SU-DHL-6 (cell line): ENCODE results near the gene CYP19A1.

Source experiments
- H2AFZ ChIP-seq: fragments of 200-600 bp; sonication (generic); 2 replicates; pipeline ENCODE4 v1.6.1; 2014; ENCODE audit warnings: low read depth, mild to moderate bottlenecking, moderate library complexity, mixed read lengths, antibody characterized with exemption, low read length; ENCODE audit not compliant: severe bottlenecking
- H3F3A ChIP-seq: fragments of 200-600 bp; shearing (Covaris generic); 2 replicates; pipeline ENCODE4 v1.6.0; 2016; ENCODE audit warnings: antibody characterized with exemption, mild to moderate bottlenecking; ENCODE audit not compliant: insufficient read depth
- H3K27ac ChIP-seq: fragments of 200-600 bp; sonication (generic); 2 replicates; pipeline ENCODE4 v1.5.1; 2016; ENCODE audit warnings: low read depth, mild to moderate bottlenecking, low read length, moderate library complexity, mixed read lengths
- H3K27me3 ChIP-seq: fragments of 200-600 bp; sonication (generic), shearing (Covaris generic); 2 replicates; pipeline ENCODE4 v1.6.0; 2014; ENCODE audit warnings: mild to moderate bottlenecking, low read length
- H3K36me3 ChIP-seq: fragments of 200-600 bp; sonication (generic); 2 replicates; pipeline ENCODE4 v1.6.1; 2014; ENCODE audit warnings: mild to moderate bottlenecking, low read length, mixed read lengths
- H3K4me2 ChIP-seq: fragments of 300-600, 200-600 bp; shearing (Covaris generic), sonication (generic); 2 replicates; pipeline ENCODE4 v1.6.0; 2014; ENCODE audit warnings: low read length, low read depth, mild to moderate bottlenecking; ENCODE audit not compliant: poor library complexity, severe bottlenecking
- H3K4me3 ChIP-seq: fragments of 200-600 bp; sonication (generic); 2 replicates; pipeline ENCODE4 v1.5.1; 2014; ENCODE audit warnings: antibody characterized with exemption, low read length, mild to moderate bottlenecking, mixed read lengths; ENCODE audit not compliant: insufficient read depth, poor library complexity, severe bottlenecking
- H3K79me2 ChIP-seq: fragments of 200-600 bp; sonication (generic); 2 replicates; pipeline ENCODE4 v1.6.1; 2014; ENCODE audit warnings: mild to moderate bottlenecking, low read length, moderate library complexity; ENCODE audit not compliant: insufficient read depth
- H3K9ac ChIP-seq: fragments of 200-600 bp; sonication (generic); 2 replicates; pipeline ENCODE4 v1.7.0; 2014; ENCODE audit warnings: mild to moderate bottlenecking, low read length
- H3K9me2 ChIP-seq: fragments of 200-600 bp; sonication (generic); replicated peaks from 2 replicates; pipeline ENCODE4 v1.6.1; 2014; ENCODE audit warnings: low read length; ENCODE audit not compliant: insufficient read depth
- H3K9me3 ChIP-seq: fragments of 200-600 bp; sonication (generic); 2 replicates; pipeline ENCODE4 v1.6.1; 2014; ENCODE audit warnings: low read length, mixed read lengths; ENCODE audit not compliant: insufficient read depth
- H4K20me1 ChIP-seq: fragments of 200-600 bp; sonication (generic); 2 replicates; pipeline ENCODE4 v1.6.1; 2014; ENCODE audit warnings: low read depth, mild to moderate bottlenecking, antibody characterized with exemption, low read length, moderate library complexity, mixed read lengths
- EZH2phosphoT487 ChIP-seq: fragments of 200-600 bp; sonication (generic), shearing (Covaris generic); conservative IDR thresholded peaks from 2 replicates; pipeline ENCODE4 v1.6.1; 2018; ENCODE audit warnings: mild to moderate bottlenecking, antibody characterized with exemption, low read length, moderate library complexity, mixed read lengths
- TF ChIP-seq, protein P1 (sequence below): fragments of 200-600 bp; sonication (generic); IDR thresholded peaks from one replicate; pipeline ENCODE4 v1.5.1; 2017; ENCODE audit warnings: antibody characterized with exemption, mild to moderate bottlenecking, low read length, moderate library complexity; ENCODE audit not compliant: insufficient read depth, poor library complexity, severe bottlenecking

Gene CYP19A1

DNA sequence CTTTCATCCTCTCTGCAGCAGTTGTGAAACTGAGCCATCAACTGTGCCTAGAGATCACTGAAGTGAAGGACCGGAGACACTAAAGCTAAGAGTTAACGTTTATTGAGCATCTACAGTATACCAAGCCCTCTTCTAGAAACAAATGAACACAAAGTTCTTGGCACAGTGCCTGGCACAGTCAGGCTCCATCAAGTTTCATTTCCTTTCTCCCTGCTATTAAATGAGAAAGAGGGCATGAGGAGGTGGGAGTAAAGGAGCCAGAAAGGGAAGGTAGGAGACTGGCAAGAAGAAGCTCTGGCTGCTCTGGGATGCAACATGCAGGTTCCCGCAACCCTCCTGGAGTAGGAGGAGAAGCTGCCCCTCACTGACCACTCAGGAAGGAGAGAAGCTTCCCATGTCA lies 30.6 kb downstream of the CYP19A1 start:
- Histone ChIP-seq H2AFZ (no peak overlapping the region), H4K20me1 (no peaks in the 10 kb centered on the region), H3K36me3 (no peaks in the 10 kb centered on the region), H3K4me3 (no peak overlapping the region), H3F3A (no peaks in the 10 kb centered on the region), H3K9me2 (no peaks in the 10 kb centered on the region), H3K9ac (no peak overlapping the region), H3K9me3 (no peaks in the 10 kb centered on the region), H3K27ac (no peak overlapping the region), H3K4me2 (no peak overlapping the region), H3K79me2 (no peaks in the 10 kb centered on the region), H3K27me3 (0 out of 2 replicates have a peak, but pooled peaks cover 3% of the 10 kb centered on the region)
- TF ChIP-seq, protein P1, sequence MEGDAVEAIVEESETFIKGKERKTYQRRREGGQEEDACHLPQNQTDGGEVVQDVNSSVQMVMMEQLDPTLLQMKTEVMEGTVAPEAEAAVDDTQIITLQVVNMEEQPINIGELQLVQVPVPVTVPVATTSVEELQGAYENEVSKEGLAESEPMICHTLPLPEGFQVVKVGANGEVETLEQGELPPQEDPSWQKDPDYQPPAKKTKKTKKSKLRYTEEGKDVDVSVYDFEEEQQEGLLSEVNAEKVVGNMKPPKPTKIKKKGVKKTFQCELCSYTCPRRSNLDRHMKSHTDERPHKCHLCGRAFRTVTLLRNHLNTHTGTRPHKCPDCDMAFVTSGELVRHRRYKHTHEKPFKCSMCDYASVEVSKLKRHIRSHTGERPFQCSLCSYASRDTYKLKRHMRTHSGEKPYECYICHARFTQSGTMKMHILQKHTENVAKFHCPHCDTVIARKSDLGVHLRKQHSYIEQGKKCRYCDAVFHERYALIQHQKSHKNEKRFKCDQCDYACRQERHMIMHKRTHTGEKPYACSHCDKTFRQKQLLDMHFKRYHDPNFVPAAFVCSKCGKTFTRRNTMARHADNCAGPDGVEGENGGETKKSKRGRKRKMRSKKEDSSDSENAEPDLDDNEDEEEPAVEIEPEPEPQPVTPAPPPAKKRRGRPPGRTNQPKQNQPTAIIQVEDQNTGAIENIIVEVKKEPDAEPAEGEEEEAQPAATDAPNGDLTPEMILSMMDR = no peak
- no peak for TF ChIP-seq EZH2phosphoT487

DNA sequence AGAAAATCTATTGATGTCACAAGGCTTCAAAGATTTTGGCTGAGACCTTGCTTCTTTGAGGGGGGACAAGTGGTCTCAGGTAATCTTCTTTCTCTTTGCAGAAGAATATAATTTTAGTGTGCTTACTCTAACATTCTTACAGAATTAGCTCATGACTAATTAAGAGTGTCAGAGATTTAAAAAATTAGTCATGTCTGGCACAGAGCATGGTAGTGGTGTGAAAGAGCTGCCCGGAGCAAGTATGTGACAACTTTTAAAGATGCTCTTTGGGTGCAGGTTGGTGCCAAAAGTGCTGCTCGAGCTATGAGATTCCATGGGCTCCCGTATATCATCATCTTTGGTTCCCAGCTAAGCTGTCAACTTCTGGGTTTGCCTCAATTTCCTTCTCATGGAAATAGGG lies 31.1 kb downstream of the CYP19A1 start:
- H3K9me3 ChIP-seq = no peaks in the 10 kb centered on the region
- H2AFZ ChIP-seq = no peak overlapping the region
- no peaks in the 10 kb centered on the region for H4K20me1 ChIP-seq
- 0 out of 2 replicates have a peak, but pooled peaks cover 3% of the 10 kb centered on the region for H3K27me3 ChIP-seq
- H3K36me3 ChIP-seq = no peaks in the 10 kb centered on the region
- no peak for TF ChIP-seq EZH2phosphoT487
- TF ChIP-seq, protein P1 = no peak
- H3K27ac ChIP-seq = no peak overlapping the region
- no peak overlapping the region for H3K4me2 ChIP-seq
- H3K9ac ChIP-seq = no peak overlapping the region
- H3K79me2 ChIP-seq = no peaks in the 10 kb centered on the region
- H3F3A ChIP-seq = no peaks in the 10 kb centered on the region
- no peaks in the 10 kb centered on the region for H3K9me2 ChIP-seq
- no peak overlapping the region for H3K4me3 ChIP-seq

DNA sequence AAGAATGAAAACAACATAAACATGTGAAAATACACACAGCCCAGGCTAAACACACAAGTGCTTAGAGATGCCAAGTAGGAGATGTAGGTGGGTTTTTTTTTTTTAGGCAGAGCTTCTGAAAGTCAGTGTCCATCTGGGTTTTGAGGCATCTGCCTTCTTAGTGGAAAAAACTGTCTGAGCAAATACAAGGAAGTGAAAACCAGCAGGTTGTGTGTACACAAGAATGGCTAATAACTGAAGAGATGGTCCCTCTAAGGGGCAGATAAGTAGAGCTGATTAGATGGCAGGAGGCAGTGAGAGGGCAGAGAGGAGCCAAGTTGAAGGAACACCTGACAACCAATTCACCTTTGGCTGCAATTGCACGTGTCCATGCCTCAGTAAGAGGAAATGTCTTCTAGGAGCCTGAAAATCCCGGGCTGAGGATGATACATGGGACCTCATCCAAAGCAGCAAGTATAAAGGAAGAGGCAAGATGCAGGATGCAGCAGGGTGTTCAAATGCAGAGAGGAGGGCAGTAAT lies 34.9 kb downstream of the CYP19A1 start:
- no peaks in the 10 kb centered on the region for H3K9me3 ChIP-seq
- no peak overlapping the region for H2AFZ ChIP-seq
- H3K27me3 ChIP-seq = 0 out of 2 replicates have a peak, but pooled peaks cover 3% of the 10 kb centered on the region
- H3F3A ChIP-seq = no peaks in the 10 kb centered on the region
- H3K4me3 ChIP-seq = no peak overlapping the region
- no peak overlapping the region for H3K27ac ChIP-seq
- H3K79me2 ChIP-seq = no peaks in the 10 kb centered on the region
- TF ChIP-seq EZH2phosphoT487 = no peak
- TF ChIP-seq, protein P1 = no peak
- H3K4me2 ChIP-seq = no peak overlapping the region
- H3K9ac ChIP-seq = no peak overlapping the region
- no peaks in the 10 kb centered on the region for H3K9me2 ChIP-seq
- no peaks in the 10 kb centered on the region for H4K20me1 ChIP-seq
- no peaks in the 10 kb centered on the region for H3K36me3 ChIP-seq
